ENCODE measurements around the gene PRKN.

The PRKN gene

GRCh38 chr6:162615016-162615705, 112.4 kb downstream of the PRKN start:
- no peak for DNase-seq (ENCODE audit: low spot score)

- no peak for DNase-seq (ENCODE audit: low spot score)
These were observed 114.3 kb downstream of the PRKN start for GRCh38 chr6:162613310-162613709.

- no peak for DNase-seq (ENCODE audit: low spot score)
These were observed 115.0 kb downstream of the PRKN start for GRCh38 chr6:162612613-162613012.

- no peak for DNase-seq (ENCODE audit: low spot score)
These were observed 117.2 kb downstream of the PRKN start for GRCh38 chr6:162610351-162610750.

GRCh38 chr6:162605881-162606280, 121.7 kb downstream of the PRKN start:
- no peak for DNase-seq (ENCODE audit: low spot score)

GRCh38 chr6:162603231-162604015, 124.1 kb downstream of the PRKN start:
- DNase-seq (ENCODE audit: low spot score): no peak

- no peak for DNase-seq (ENCODE audit: low spot score)
These were observed 124.8 kb downstream of the PRKN start for GRCh38 chr6:162602759-162603158.

GRCh38 chr6:162596676-162597075, 130.9 kb downstream of the PRKN start:
- no peak for DNase-seq (ENCODE audit: low spot score)

- DNase-seq (ENCODE audit: low spot score): no peak
These were observed 136.0 kb downstream of the PRKN start for GRCh38 chr6:162591517-162591916.

- DNase-seq (ENCODE audit: low spot score): no peak
These were observed 145.4 kb downstream of the PRKN start for GRCh38 chr6:162581988-162582780.

GRCh38 chr6:162580619-162581018, 146.9 kb downstream of the PRKN start:
- DNase-seq (ENCODE audit: low spot score): no peak

GRCh38 chr6:162576016-162576415, 151.6 kb downstream of the PRKN start:
- no peak for DNase-seq (ENCODE audit: low spot score)

GRCh38 chr6:162572240-162572639, 155.3 kb downstream of the PRKN start:
- DNase-seq (ENCODE audit: low spot score): no peak

- DNase-seq (ENCODE audit: low spot score): no peak
These were observed 159.3 kb downstream of the PRKN start for GRCh38 chr6:162568266-162568665.

- no peak for DNase-seq (ENCODE audit: low spot score)
These were observed 165.5 kb downstream of the PRKN start for GRCh38 chr6:162562041-162562440.

- no peak for DNase-seq (ENCODE audit: low spot score)
These were observed 166.7 kb downstream of the PRKN start for GRCh38 chr6:162560891-162561290.

GRCh38 chr6:162554531-162554930, 173.0 kb downstream of the PRKN start:
- DNase-seq (ENCODE audit: low spot score): no peak

GRCh38 chr6:162546905-162547304, 180.7 kb downstream of the PRKN start:
- no peak for DNase-seq (ENCODE audit: low spot score)

GRCh38 chr6:162543221-162543620, 184.3 kb downstream of the PRKN start:
- DNase-seq (ENCODE audit: low spot score): no peak

GRCh38 chr6:162541019-162541601, 186.5 kb downstream of the PRKN start:
- DNase-seq (ENCODE audit: low spot score): no peak

- DNase-seq (ENCODE audit: low spot score): no peak
These were observed 188.2 kb downstream of the PRKN start for GRCh38 chr6:162539321-162539720.

GRCh38 chr6:162538643-162539064, 188.9 kb downstream of the PRKN start:
- DNase-seq (ENCODE audit: low spot score): no peak
